ENCODE measurements around the gene HOXB1.

Gene HOXB1

GRCh38 chr17:48563385-48563838, 32.6 kb upstream of the HOXB1 start:
- in situ Hi-C loops (cut with MboI; ENCODE audit: low pct_unique_long_range_greater_than_20kb, low sequenced_read_pairs, unreplicated experiment): no loop called here
- TF ChIP-seq CTCF (IDR thresholded peaks at IDR 0.05; ENCODE audit: extremely low read depth, insufficient read depth, missing control alignments): no peak
- DNase-seq (ENCODE audit: low spot score): no peak

GRCh38 chr17:48562934-48563333, 32.1 kb upstream of the HOXB1 start:
- no peak for DNase-seq (ENCODE audit: low spot score)
- TF ChIP-seq CTCF (IDR thresholded peaks at IDR 0.05; ENCODE audit: extremely low read depth, insufficient read depth, missing control alignments): no peak
- in situ Hi-C loops (cut with MboI; ENCODE audit: low pct_unique_long_range_greater_than_20kb, low sequenced_read_pairs, unreplicated experiment): no loop called here

DNA sequence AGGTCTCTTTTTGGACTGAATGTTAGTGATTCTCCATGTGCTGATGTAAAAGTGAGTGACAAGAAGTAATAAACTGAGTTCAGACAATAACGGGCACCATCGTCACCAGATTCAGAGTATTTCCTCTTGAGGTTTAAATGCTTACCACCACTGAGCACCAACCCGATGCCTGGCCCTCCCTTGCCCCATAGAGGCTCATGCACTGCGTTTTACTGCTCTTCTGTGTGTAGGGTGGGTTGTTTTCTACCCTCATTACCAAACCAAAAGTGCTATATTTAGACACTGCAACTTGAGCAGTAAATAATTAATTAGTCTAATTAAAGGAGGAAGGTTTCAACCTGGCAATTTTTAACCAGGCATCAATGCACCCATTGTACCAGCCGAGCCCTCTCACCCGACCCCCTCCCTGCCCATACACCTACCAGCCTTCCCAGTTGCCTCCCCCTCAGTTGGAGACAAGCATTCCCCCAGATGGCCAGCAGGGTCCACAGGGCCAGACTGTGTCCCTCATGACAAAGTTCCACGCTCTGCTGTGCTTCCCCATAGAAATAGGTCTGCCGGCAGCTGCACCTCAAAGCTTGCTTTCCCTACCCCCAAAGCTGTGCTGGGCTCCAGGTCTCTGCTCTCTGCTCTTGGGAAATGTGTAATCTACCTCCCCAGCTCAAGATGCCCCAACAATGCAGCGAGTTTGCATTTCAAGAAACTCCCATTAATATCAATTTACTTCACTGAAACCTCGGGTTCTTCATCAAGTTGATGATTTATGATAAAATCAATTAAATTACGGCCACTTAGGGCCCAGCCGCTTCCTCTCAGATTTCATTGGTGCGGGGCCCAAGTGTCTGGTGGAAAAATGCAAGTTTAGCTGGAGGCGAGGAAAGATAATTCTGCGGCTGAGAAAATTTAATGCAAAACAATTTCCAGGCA, 31.3 kb upstream of the HOXB1 start:
- in situ Hi-C loops (cut with MboI; ENCODE audit: low pct_unique_long_range_greater_than_20kb, low sequenced_read_pairs, unreplicated experiment): no loop called here
- TF ChIP-seq CTCF (IDR thresholded peaks at IDR 0.05; ENCODE audit: extremely low read depth, insufficient read depth, missing control alignments): peak; percentile 18
- DNase-seq (ENCODE audit: low spot score): no peak

- TF ChIP-seq CTCF (IDR thresholded peaks at IDR 0.05; ENCODE audit: extremely low read depth, insufficient read depth, missing control alignments): no peak
- DNase-seq (ENCODE audit: low spot score): no peak
- in situ Hi-C loops (cut with MboI; ENCODE audit: low pct_unique_long_range_greater_than_20kb, low sequenced_read_pairs, unreplicated experiment): no loop called here
Observed at GRCh38 chr17:48559840-48560817, 29.3 kb upstream of the HOXB1 start.

DNA sequence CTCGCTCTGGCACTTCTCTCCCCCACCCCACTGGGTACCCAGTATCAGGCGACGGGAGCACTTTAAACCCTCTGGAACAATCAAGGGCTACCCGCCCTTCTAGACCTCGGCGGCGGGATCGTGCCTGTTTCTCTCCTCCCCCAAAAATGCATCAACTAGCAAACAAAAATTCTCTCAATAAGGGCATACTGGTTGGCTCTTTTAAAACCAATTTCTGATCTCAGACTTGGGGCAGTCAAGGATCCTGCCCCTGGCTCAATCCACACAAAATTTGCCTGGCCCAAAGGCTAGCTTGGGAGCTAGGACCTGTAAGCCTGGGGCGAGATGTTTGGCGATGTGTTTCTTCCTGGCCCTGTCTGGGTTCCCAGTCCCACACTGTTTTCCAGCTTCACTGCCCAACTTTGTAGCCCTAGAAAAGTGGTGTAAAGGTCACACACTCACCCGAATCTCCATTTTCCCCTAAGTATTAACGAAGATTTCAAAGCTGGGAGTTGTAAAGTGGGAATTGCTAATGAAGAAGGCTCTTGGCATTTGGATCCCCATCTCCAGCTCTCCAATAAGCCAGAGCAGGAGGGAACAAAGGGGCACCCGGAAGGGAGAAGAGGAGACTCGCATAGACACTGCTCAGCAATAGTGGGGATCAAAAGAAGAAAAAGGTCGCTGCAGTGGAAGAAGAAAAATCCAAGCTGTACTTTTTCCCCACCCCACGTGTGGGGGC, 28.5 kb upstream of the HOXB1 start:
- DNase-seq (ENCODE audit: low spot score): no peak
- TF ChIP-seq CTCF (IDR thresholded peaks at IDR 0.05; ENCODE audit: extremely low read depth, insufficient read depth, missing control alignments): no peak
- in situ Hi-C loops (cut with MboI; ENCODE audit: low pct_unique_long_range_greater_than_20kb, low sequenced_read_pairs, unreplicated experiment): no loop called here

- DNase-seq (ENCODE audit: low spot score): no peak
- TF ChIP-seq CTCF (IDR thresholded peaks at IDR 0.05; ENCODE audit: extremely low read depth, insufficient read depth, missing control alignments): no peak
- in situ Hi-C loops (cut with MboI; ENCODE audit: low pct_unique_long_range_greater_than_20kb, low sequenced_read_pairs, unreplicated experiment): no loop called here
Observed at GRCh38 chr17:48558831-48559121, 28.0 kb upstream of the HOXB1 start.

Data from GM13977 (cell line).